Left lobe of liver (tissue), 2 donors: ENCODE data around the gene HIP1. TPM values are rescaled to one million over a fixed set of nuclear protein-coding genes. Genes with fewer than 3 reads are reported as not detected.
A peak's percentile ranks its signal among the peaks of the same experiment; 100 is the strongest.
"Not testable (repeated sequence)": the region's sequence is repeated elsewhere in the genome, so short reads cannot be mapped to it uniquely, and the experiment has no call there.

Experiments
- ATAC-seq: fragments of 200-7000 bp; cut with Tn5 transposase; one replicate; pipeline ENCODE4 v1.9.1; 2020; ENCODE audit warnings: mild to moderate bottlenecking, moderate library complexity
- DNase-seq: peaks from one replicate; pipeline ENCODE4 v3.0.0-alpha.2; 2020; ENCODE audit warnings: low spot score
- total RNA-seq: library from RNA; stranded (reverse); gene quantifications from one replicate; pipeline ENCODE4 v1.2.1, GENCODE V29; 2021
- donor health status: DM: no; HTN: no; CAD: no; lungs with moderate emphysema.
- donor health status: DM: no; HTN: yes; CAD: no.

The HIP1 gene
- total RNA-seq, 1 donor from 2014 or later: 20.3 TPM

GRCh38 chr7:75646571-75647102 is 92.1 kb downstream of the HIP1 start:
- DNase-seq: no peak
- ATAC-seq: no peak

DNA sequence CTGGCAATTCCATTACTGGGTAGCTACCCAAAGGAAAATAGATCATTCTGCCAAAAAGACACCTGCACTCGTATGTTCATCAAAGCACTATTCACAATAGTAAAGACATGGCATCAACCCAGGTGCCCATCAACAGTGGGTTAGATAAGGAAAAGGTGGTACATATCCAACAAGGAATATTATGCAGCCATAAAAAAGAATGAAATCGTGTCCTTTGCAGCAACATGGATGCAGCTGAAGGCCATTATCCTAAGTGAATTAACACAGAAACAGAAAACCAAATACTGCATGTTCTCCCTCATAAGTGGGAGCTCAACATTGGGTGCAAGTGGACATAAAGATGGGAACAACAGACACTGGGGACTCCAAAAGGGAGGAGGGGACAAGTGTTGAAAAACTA is 93.2 kb downstream of the HIP1 start:
- ATAC-seq: no peak
- no peak for DNase-seq

DNA sequence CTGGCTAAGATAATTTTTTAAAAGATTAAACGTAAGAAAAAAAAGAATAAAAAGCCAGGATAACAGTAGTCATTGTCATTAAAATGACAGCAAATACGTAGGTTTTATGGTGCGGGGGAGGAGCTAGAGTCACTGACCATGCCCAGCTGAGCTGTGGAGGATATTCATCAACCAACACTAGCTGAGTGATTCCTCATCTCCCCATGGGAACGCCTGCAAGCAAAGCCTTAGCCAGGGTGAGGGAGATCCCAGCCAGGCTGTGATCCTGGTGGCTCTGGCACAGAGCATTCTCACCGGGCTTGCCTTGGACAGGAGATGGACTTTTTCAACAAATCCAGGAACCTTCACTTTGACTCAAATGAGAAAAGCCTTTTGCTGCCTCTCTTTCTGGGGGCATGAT is 94.2 kb downstream of the HIP1 start:
- ATAC-seq: no peak
- DNase-seq: no peak

DNA sequence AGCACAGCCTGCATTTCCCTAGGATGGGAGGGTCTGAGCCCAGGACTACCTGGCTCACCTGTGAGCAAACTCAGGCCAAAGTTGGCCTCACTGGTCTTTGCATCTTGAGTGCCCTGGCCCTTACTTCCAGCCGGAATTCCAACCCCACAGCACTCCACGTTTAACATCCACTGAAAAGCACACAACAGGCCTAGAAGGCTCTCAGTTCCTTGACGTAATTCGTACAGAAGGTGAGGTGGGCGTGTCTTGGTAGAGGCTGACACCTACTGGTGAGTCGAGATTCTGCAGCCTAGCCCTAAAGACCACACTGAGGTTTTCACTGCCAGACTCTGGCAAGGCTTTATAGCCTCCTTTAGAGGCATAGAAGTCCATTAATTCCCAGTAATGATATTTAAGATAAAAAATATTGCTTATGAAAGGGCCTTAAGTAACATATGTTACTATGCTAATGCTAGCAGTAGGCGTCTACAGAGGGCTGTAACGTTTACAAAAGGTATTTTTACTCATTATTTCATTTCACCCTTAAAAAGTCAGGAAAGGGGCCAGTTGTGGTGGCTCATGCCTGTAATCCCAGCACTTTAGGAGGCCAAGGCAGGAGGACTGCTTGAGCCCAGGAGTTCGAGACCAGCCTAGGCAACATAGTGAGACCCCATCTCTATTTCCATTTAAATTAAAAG is 95.8 kb downstream of the HIP1 start:
- ATAC-seq: peak; percentile 82
- DNase-seq: peak; percentile 59

GRCh38 chr7:75640201-75640600 is 98.5 kb downstream of the HIP1 start:
- ATAC-seq: no peak
- DNase-seq: no peak

DNA sequence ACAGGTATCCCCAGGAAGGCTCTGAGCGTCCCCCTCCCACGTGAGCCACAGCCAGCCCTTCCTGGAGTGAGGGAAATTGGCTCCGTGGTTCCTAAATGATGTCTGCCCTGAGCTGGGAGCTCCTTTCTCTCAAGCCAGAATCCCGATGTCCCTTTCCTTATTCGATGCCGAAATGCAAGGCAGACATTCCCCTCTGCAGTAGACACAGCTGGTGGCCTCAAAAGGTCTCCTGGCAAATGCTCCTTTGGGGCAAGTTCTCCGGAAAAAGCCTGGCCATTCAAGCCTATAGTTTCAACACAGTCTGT is 98.9 kb downstream of the HIP1 start:
- peak; percentile 12 for ATAC-seq
- DNase-seq: no peak

DNA sequence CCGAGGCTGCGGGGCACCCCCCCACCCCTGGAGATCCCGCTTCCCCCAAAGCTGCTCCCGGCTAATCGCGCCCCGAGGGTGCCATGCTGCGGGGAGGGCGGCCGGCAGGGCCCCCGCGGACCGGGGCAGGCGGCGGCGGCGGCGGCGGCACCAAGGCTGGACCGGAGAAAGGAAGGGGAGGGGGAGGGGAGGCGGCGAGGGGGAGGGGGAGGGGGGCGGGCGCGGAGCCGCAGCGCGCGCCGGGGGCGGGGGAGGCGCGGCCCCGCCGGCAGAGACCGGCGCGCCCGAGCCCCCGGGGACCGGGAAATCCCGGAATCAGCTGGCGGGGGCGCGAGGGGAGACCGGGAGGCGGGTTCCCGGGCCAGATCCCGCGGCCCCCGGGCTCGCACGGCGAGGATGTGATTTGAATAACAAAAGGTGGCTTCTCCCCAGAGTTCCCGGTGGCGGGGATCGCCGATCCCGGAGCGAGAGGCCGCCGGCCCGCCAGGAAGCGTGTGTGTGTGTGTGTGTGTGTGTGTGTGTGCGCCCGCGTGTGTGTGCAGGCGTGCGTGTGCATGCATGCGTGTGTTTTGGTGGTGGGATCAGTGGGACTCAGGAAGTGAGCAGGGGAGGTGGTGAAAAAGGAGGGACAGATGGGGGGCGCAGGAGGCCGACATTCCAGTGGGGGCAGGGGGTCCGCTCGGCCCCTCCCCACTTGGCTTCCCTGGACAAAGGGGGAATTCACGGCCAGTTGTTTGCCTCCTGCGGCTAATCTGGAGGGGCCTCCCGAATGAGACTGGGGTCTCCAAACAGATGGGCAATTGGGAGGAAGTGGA is 99.5 kb downstream of the HIP1 start:
- ATAC-seq (peak; percentile 62), DNase-seq (peak; percentile 60)

- ATAC-seq (peak; percentile 80), DNase-seq (peak; percentile 60)
Observed at GRCh38 chr7:75638594-75639070, 100.1 kb downstream of the HIP1 start.

DNA sequence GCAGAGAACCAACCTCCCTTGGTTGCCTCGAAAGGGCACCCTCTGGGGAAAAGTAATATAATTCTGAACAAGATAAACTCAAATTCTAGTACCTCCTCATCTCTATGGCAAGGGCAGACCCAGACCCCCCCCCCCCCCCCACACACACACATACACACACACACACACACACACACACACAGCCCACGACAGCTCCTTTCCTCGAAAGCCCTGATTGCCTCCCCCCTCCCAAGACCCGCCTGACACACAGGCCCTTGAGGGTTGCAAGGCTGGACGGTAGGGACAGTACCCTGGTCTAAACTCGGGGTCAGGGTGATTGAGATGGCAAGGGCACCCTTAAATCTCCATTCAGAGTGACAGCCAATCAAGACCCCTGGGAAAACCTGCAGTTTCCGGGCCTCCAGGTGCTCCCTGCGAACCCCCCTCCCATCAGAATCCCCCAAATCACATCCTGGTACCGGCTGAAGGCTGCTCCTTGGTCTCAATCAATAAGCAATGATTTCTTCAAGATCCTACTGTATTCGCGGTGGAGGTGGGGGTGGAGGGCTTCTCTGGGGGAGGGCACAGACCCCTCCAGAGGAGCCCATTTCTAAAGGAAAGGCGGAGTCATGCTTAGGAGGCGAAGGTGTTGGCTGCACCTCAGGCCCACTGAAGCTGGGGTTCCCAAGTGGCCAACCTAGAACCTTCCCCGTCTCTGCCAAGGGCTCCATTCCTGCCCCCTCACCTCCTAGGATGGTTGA is 100.7 kb downstream of the HIP1 start:
- DNase-seq: no peak
- no peak for ATAC-seq

GRCh38 chr7:75635036-75635435 is 103.7 kb downstream of the HIP1 start:
- DNase-seq (no peak), ATAC-seq (no peak)

- DNase-seq, ATAC-seq: not testable (repeated sequence)
Observed at GRCh38 chr7:75632587-75632986, 106.2 kb downstream of the HIP1 start.

- DNase-seq (no peak), ATAC-seq (no peak)
Observed at GRCh38 chr7:75631711-75632110, 107.0 kb downstream of the HIP1 start.

- DNase-seq (no peak), ATAC-seq (no peak)
Observed at GRCh38 chr7:75630549-75630948, 108.2 kb downstream of the HIP1 start.

DNA sequence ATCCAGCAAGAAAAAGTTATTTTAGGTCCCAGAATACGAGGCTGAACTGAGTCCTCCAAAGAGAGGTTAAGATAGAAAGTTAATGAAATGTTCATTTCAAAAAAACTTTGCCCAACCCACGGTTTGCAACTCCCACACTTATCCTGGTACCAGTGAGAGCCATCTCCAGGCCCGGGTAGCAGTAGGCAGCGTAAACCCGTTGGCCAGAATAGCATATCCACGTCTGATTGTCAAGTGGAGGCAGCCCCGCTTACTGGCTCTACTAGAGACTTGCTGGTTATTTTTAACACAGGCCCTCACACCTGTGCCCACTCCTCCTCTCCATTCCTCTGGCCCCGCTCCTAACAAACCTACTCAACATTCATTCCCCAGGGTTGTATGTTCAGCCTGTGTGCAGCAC is 109.7 kb downstream of the HIP1 start:
- DNase-seq (no peak), ATAC-seq (no peak)

GRCh38 chr7:75628055-75628454 is 110.7 kb downstream of the HIP1 start:
- DNase-seq (no peak), ATAC-seq (no peak)

DNA sequence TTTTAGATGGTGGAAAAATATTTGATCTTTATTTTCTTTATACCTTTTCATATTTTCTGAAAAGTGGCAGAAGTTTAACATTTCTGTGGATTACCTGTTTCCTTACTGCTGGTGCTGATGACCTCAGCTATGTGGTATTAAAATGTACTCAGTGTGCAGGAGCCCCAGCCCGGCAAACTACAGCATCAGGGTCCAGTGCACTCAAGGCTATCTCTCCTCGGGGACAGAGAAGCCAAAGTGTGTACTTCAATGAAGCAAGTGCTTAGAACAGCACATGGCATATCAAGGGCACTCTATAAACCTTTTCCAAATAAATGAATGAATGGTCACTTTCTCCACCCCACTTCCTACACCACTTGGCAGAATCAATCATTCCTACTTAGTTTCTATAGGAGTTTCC is 111.8 kb downstream of the HIP1 start:
- DNase-seq: no peak
- no peak for ATAC-seq

- no peak for ATAC-seq
- no peak for DNase-seq
Observed at GRCh38 chr7:75625868-75626267, 112.9 kb downstream of the HIP1 start.

- DNase-seq (no peak), ATAC-seq (peak; percentile 57)
Observed at GRCh38 chr7:75624134-75624832, 114.5 kb downstream of the HIP1 start.

- no peak for DNase-seq
- ATAC-seq: no peak
Observed at GRCh38 chr7:75623390-75624133, 115.2 kb downstream of the HIP1 start.

- ATAC-seq (no peak), DNase-seq (no peak)
Observed at GRCh38 chr7:75621124-75621523, 117.6 kb downstream of the HIP1 start.
